Activated CD8-positive, alpha-beta T cell treated with anti-CD3 and anti-CD28 coated beads for 36 hours (primary cell): ENCODE results near the gene ADCYAP1R1. TPM values are rescaled to one million over a fixed set of nuclear protein-coding genes. Genes with fewer than 3 reads are reported as not detected.

ENCODE experiments used
- ATAC-seq: fragments of 200-7000 bp; cut with Tn5 transposase; one replicate; pipeline ENCODE4 v1.10.0; 2021; ENCODE audit warnings: mild to moderate bottlenecking, moderate library complexity
- CTCF ChIA-PET: fragments of 350-600 bp; sonication (Branson Sonifier 250); formaldehyde crosslinking; loops from one replicate; lab custom pipeline; 2021; ENCODE audit warnings: antibody characterized with exemption; lab: Charles Lee
- POLR2A ChIA-PET: fragments of 350-600 bp; sonication (Branson Sonifier 250); formaldehyde crosslinking; loops from one replicate; lab custom pipeline; 2021; ENCODE audit warnings: antibody characterized with exemption; lab: Charles Lee
- DNase-seq: peaks from one replicate; pipeline ENCODE4 v3.0.0-alpha.2; 2020
- H3K27ac Mint-ChIP-seq: one replicate; pipeline ENCODE4 v1.8.0; 2021; ENCODE audit warnings: mild to moderate bottlenecking, mixed read lengths
- H3K27me3 Mint-ChIP-seq: one replicate; pipeline ENCODE4 v1.8.0; 2021; ENCODE audit warnings: mixed read lengths
- H3K36me3 Mint-ChIP-seq: one replicate; pipeline ENCODE4 v1.8.0; 2021; ENCODE audit warnings: low read depth, mixed read lengths
- H3K4me1 Mint-ChIP-seq: one replicate; pipeline ENCODE4 v1.8.0; 2021; ENCODE audit warnings: low read depth, mixed read lengths
- H3K4me3 Mint-ChIP-seq: one replicate; pipeline ENCODE4 v1.8.0; 2021; ENCODE audit warnings: mild to moderate bottlenecking, moderate library complexity, mixed read lengths
- H3K9me3 Mint-ChIP-seq: one replicate; pipeline ENCODE4 v1.8.0; 2021; ENCODE audit warnings: mixed read lengths
- intact Hi-C: fragments of 100-400 bp; cut with micrococcal nuclease; formaldehyde crosslinking; loops from one replicate; pipeline ENCODE4 v1.10.0; 2022
- total RNA-seq, 2 experiments: library from RNA; stranded (reverse); gene quantifications; one replicate each; pipeline ENCODE4 v1.2.3, GENCODE V29; 2021
- TF ChIP-seq, protein P1 (sequence below): fragments of 200-600 bp; IDR thresholded peaks from one replicate; pipeline ENCODE4 v1.8.0; 2022; ENCODE audit warnings: antibody characterized with exemption, mild to moderate bottlenecking

Gene ADCYAP1R1
- total RNA-seq, 2 experiments from 2014 or later = not detected

DNA sequence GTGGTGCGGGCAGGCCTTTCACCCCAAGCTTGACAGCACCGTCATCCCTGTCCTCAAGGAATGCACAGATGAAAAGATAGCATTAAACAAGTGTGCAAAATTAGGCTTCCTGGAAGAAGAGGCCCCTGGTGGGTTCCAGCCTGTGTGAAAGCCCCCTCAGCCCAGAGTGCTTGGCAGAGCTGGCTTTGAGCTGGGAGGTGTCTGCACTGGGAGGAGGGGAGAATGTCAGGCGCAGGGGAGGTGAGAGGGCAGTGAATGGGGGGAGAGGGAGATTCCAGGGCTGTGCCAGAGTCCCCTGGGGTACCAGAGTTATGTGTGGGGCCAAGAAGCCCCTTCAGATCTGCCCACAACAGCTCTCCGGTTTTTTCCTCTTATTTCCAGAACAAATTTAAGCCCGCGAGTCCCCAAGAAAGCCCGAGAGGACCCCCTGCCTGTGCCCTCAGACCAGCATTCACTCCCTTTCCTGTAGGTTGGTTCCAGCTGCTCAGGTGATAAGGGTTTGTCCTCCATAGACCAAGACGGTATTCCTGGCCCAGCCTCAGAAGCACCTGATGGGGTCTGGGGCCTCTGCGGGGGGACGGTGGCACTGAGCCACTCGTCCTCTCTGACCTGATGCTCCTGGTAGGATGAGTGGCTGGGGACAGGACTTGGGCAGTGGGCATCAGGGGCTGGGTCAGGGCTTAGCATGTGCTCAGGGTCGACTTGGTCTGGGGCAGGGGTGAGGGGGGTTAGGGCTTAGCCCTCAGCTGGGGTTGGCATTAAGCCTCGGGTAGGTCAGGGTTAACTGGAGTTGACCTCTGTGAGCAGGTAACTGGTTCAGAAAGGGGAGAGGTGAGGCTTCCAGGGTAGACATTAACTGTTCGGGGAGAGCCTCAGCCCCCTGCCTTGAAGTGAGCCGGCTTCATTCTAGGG, 43.4 kb downstream of the ADCYAP1R1 start:
- no peaks in the 10 kb centered on the region for H3K4me1 Mint-ChIP-seq
- no peaks in the 10 kb centered on the region for H3K36me3 Mint-ChIP-seq
- TF ChIP-seq, protein P1, sequence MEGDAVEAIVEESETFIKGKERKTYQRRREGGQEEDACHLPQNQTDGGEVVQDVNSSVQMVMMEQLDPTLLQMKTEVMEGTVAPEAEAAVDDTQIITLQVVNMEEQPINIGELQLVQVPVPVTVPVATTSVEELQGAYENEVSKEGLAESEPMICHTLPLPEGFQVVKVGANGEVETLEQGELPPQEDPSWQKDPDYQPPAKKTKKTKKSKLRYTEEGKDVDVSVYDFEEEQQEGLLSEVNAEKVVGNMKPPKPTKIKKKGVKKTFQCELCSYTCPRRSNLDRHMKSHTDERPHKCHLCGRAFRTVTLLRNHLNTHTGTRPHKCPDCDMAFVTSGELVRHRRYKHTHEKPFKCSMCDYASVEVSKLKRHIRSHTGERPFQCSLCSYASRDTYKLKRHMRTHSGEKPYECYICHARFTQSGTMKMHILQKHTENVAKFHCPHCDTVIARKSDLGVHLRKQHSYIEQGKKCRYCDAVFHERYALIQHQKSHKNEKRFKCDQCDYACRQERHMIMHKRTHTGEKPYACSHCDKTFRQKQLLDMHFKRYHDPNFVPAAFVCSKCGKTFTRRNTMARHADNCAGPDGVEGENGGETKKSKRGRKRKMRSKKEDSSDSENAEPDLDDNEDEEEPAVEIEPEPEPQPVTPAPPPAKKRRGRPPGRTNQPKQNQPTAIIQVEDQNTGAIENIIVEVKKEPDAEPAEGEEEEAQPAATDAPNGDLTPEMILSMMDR = no peak
- no peak overlapping the region for H3K4me3 Mint-ChIP-seq
- no peaks in the 10 kb centered on the region for H3K9me3 Mint-ChIP-seq
- CTCF ChIA-PET = interaction anchor here (1.1 kb wide), 1 partner anchor 112 kb away, joined by 4 read pairs; no protein-coding TSS in a partner anchor
- ATAC-seq (no peak), DNase-seq (no peak)
- intact Hi-C loops = no loop called here
- no peak overlapping the region for H3K27ac Mint-ChIP-seq
- peaks cover 7% of the 10 kb centered on the region for H3K27me3 Mint-ChIP-seq
- POLR2A ChIA-PET = no interaction called here

DNA sequence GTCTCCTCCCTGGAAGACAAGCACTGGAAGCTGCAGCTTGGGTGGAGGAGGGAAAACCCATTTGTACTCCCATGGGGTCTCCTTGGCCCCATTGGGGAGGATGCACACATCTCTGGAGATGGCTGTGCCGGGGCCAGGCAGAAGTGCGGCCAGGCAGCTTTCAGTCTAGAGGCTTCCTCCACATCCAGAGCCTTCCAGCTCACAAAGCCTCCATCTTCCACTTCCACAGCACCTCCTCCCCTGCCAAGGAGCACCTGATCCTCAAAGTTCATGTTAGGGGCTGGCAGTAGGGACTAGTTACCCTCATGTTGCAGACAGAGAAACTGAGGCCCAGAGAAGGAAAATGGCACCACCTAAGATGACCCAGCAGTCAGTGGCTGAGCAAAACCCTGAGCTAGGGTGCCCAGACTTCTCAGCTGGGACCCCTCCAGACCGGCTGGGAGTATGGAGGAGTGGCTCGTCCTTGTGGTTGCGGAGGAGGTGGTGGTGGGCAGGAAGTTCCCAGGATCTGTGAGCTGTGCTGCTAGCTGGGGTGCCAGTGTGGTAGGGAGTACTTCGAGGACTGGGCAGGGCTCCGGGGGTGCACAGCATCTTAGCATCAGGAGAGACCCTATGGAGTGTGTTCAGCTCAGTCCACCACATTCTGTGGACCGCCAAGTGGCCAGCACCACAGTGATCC, 44.2 kb downstream of the ADCYAP1R1 start:
- no peak for ATAC-seq
- no peaks in the 10 kb centered on the region for H3K9me3 Mint-ChIP-seq
- intact Hi-C loops = no loop called here
- H3K4me1 Mint-ChIP-seq = no peaks in the 10 kb centered on the region
- H3K4me3 Mint-ChIP-seq = no peak overlapping the region
- H3K36me3 Mint-ChIP-seq = no peaks in the 10 kb centered on the region
- no peak for DNase-seq
- TF ChIP-seq, protein P1 = no peak
- H3K27ac Mint-ChIP-seq = no peak overlapping the region
- ChIA-PET CTCF (interaction anchor here (1.0 to 1.1 kb wide), 2 partner anchors 26 to 113 kb away, joined by 5 read pairs; no protein-coding TSS in a partner anchor), POLR2A (no interaction called here)
- H3K27me3 Mint-ChIP-seq = peaks cover 7% of the 10 kb centered on the region

DNA sequence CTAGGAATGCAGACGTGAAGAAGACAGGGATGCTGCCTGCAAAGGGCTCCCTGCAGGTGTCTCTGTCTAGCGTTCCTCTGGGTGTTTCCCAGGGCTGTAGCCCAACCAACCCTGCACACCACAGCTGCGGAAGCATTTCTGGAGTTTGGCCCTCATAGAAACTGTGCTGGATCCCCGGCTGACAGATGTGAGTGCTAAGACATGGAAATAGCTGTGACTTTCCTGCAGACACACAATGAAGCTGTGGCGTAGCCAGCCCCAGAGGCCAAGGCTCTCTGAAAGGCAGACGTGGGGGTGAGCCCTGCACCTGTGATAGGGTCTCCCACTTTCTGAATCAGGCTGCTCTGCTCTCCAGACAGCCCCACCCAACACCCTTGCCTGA, 44.8 kb downstream of the ADCYAP1R1 start:
- no peak for ATAC-seq

DNA sequence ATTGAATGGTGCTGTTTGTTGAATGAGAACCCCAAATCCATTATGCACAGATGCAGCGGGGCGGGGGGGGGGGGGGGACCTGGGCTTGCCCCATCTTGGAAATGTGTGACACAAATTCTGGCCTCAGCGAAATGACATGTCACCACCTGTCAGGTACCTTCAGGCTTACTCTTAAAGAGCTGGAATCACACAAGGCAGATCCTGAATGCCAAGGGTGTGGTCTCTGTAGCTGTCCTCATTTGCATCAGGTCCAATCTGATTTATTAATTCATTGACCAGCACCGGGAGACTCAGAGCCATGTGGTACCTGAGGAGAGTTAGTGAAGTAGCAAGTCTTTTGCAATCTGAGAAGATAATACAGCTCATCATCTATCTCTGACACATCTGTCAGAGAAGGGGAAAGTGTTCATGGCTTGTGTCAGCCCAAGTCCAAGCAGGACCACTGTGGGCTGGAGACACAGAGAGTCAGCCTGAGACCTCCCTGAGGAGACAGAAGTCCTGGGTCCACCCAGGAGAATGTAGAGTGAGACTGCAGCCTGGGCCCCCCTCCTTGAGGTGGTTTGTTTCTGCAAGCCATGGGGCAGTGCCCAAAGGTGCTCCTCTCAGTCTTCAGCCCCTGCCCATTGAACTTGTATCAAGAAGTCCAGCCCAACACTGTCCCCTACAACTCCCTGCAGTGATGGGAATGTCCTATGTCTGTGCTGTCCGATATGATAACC, 46.7 kb downstream of the ADCYAP1R1 start:
- Mint-ChIP-seq H3K9me3 (no peaks in the 10 kb centered on the region), H3K27me3 (peaks cover 3% of the 10 kb centered on the region), H3K27ac (no peak overlapping the region), H3K36me3 (no peaks in the 10 kb centered on the region), H3K4me1 (no peaks in the 10 kb centered on the region), H3K4me3 (no peak overlapping the region)
- ATAC-seq (no peak), DNase-seq (no peak)
- ChIA-PET CTCF (interaction anchor here (1.0 to 1.3 kb wide), 3 partner anchors 24 to 160 kb away, joined by 3 to 5 read pairs (median 4); no protein-coding TSS in a partner anchor), POLR2A (no interaction called here)
- intact Hi-C loops = no loop called here
- TF ChIP-seq, protein P1 = no peak

More for the DNA sequence above, 44.8 kb downstream of the ADCYAP1R1 start:
- Mint-ChIP-seq H3K27me3 (peaks cover 7% of the 10 kb centered on the region), H3K9me3 (no peaks in the 10 kb centered on the region), H3K4me1 (no peaks in the 10 kb centered on the region), H3K36me3 (no peaks in the 10 kb centered on the region), H3K4me3 (no peak overlapping the region), H3K27ac (no peak overlapping the region)
- POLR2A ChIA-PET = no interaction called here
- intact Hi-C loops = no loop called here
- TF ChIP-seq, protein P1 = no peak
- CTCF ChIA-PET = interaction anchor here (1.0 to 1.1 kb wide), 2 partner anchors 26 to 113 kb away, joined by 5 read pairs; no protein-coding TSS in a partner anchor
- no peak for DNase-seq
